HepG2 (cell line): ENCODE data around the gene CDC37L1. TPM values are rescaled to one million over a fixed set of nuclear protein-coding genes. Genes with fewer than 3 reads are reported as not detected.

Experiments used
- CEBPZ ChIP-seq: IDR thresholded peaks from 2 replicates; pipeline ENCODE4 v1.6.1; 2012; ENCODE audit warnings: low read length, improper control_type of control experiment
- ESRRA ChIP-seq: sonication (generic); formaldehyde crosslinking; IDR thresholded peaks from 2 replicates; pipeline ENCODE4 v1.5.1; 2020; ENCODE audit warnings: mild to moderate bottlenecking, low read depth, missing genetic modification reagents
- FOSL2 ChIP-seq: sonication (generic); formaldehyde crosslinking; IDR thresholded peaks from 2 replicates; pipeline ENCODE4 v1.4.0; 2020; ENCODE audit warnings: missing genetic modification reagents
- GABPB1 ChIP-seq: IDR thresholded peaks from 2 replicates; pipeline ENCODE4 v1.6.1; 2016; ENCODE audit warnings: mild to moderate bottlenecking, missing genetic modification reagents, moderate library complexity, missing compliant biosample characterization
- HCFC1 ChIP-seq: fragments of 150-350 bp; IDR thresholded peaks from 2 replicates; pipeline ENCODE4 v1.6.1; 2014; ENCODE audit warnings: low read depth, low read length
- HMGA1 ChIP-seq: sonication (generic); formaldehyde crosslinking; conservative IDR thresholded peaks from 2 replicates; pipeline ENCODE4 v1.4.0; 2020; ENCODE audit warnings: missing genetic modification reagents
- KDM3A ChIP-seq: IDR thresholded peaks from 2 replicates; pipeline ENCODE4 v1.6.1; 2018; ENCODE audit warnings: low read depth, missing compliant biosample characterization
- SOX13 ChIP-seq, 3 experiments: fragments of 450-650 bp in 1 of 3; sonication (generic) in 1 of 3; formaldehyde crosslinking in 1 of 3; IDR thresholded peaks in 2 of 3; conservative IDR thresholded peaks in 1 of 3; 2 replicates each; pipeline versions ENCODE4 v1.5.0 to v1.6.1; 2016 to 2020; ENCODE audit warnings: antibody characterized with exemption in 1 of 3, mild to moderate bottlenecking in 1 of 3, missing compliant biosample characterization in 1 of 3, missing genetic modification reagents in 1 of 3, moderate library complexity in 1 of 3
- SYNCRIP ChIP-seq: fragments of 200-400 bp; formaldehyde crosslinking; IDR thresholded peaks from 2 replicates; pipeline ENCODE4 v1.6.1; 2018; ENCODE audit warnings: mild to moderate bottlenecking, low read depth, low read length; ENCODE audit not compliant: insufficient read depth
- TMF1 ChIP-seq: sonication (generic); formaldehyde crosslinking; IDR thresholded peaks from 2 replicates; pipeline ENCODE4 v1.8.1; 2022; ENCODE audit warnings: low read depth, missing genetic modification reagents
- ZBTB7B ChIP-seq: sonication (generic); formaldehyde crosslinking; IDR thresholded peaks from 2 replicates; pipeline ENCODE4 v1.4.0; 2020; ENCODE audit warnings: missing genetic modification reagents
- ZNF138 ChIP-seq: sonication (generic); formaldehyde crosslinking; IDR thresholded peaks from 2 replicates; pipeline ENCODE4 v1.5.0; 2020; ENCODE audit warnings: mild to moderate bottlenecking, low read depth, missing genetic modification reagents
- ZNF589 ChIP-seq: sonication (generic); formaldehyde crosslinking; conservative IDR thresholded peaks from 2 replicates; pipeline ENCODE4 v1.8.0; 2022; ENCODE audit warnings: mild to moderate bottlenecking, moderate library complexity, missing genetic modification reagents
- ZNF597 ChIP-seq: sonication (generic); formaldehyde crosslinking; IDR thresholded peaks from 2 replicates; pipeline ENCODE4 v1.5.0; 2020; ENCODE audit warnings: missing genetic modification reagents
- ZNF670 ChIP-seq: sonication (generic); formaldehyde crosslinking; IDR thresholded peaks from 2 replicates; pipeline ENCODE4 v1.8.0; 2022; ENCODE audit warnings: mild to moderate bottlenecking, missing genetic modification reagents, borderline replicate concordance
- ZNF703 ChIP-seq: sonication (generic); formaldehyde crosslinking; IDR thresholded peaks from 2 replicates; pipeline ENCODE4 v1.5.1; 2020; ENCODE audit warnings: missing genetic modification reagents, mild to moderate bottlenecking, moderate library complexity, borderline replicate concordance
- ZSCAN9 ChIP-seq: IDR thresholded peaks from 2 replicates; pipeline ENCODE4 v1.6.1; 2016; ENCODE audit warnings: borderline replicate concordance
- polyA plus RNA-seq, 8 experiments: library from polyadenylated mRNA; depleted of rRNA in 3 of 8; stranded (reverse) in 7 of 8; unstranded in 1 of 8; fragments of >200 nt; fragmentation: Illumina TruSeq in 4 of 8; extraction: Trizol in 4 of 8; gene quantifications; 2 replicates each; pipeline versions ENCODE4 v1.2.1 to v1.2.3, GENCODE V29; 2011 to 2016; ENCODE audit warnings: low read depth in 4 of 8, missing spikeins in 1 of 8, mixed read lengths in 1 of 8; ENCODE audit not compliant: insufficient read depth in 1 of 8
- total RNA-seq, 5 experiments: library from RNA; depleted of rRNA; stranded (reverse); fragments of >200 nt; fragmentation: Illumina TruSeq; extraction: Trizol; gene quantifications; 2 replicates each; pipeline ENCODE4 v1.2.3, GENCODE V29; 2016; ENCODE audit warnings: low read depth in 1 of 5
- TF ChIP-seq, protein P1 (sequence below): sonication (generic); formaldehyde crosslinking; IDR thresholded peaks from 2 replicates; pipeline ENCODE4 v1.4.0; 2020; ENCODE audit warnings: mild to moderate bottlenecking, missing genetic modification reagents
- TF ChIP-seq, protein P2 (sequence below): sonication (generic); formaldehyde crosslinking; IDR thresholded peaks from 2 replicates; pipeline ENCODE4; 2020; ENCODE audit warnings: missing genetic modification reagents, mild to moderate bottlenecking, borderline replicate concordance
- TF ChIP-seq, protein P3 (sequence below): sonication (generic); formaldehyde crosslinking; IDR thresholded peaks from 2 replicates; pipeline ENCODE4 v1.4.0; 2020; ENCODE audit warnings: missing genetic modification reagents

Gene CDC37L1
- total and polyA plus RNA-seq, 2 of the 13 experiments (the other 11 are each of a cell fraction or from before 2014, with no cell fraction given) = 5.5 to 17.0 TPM

DNA sequence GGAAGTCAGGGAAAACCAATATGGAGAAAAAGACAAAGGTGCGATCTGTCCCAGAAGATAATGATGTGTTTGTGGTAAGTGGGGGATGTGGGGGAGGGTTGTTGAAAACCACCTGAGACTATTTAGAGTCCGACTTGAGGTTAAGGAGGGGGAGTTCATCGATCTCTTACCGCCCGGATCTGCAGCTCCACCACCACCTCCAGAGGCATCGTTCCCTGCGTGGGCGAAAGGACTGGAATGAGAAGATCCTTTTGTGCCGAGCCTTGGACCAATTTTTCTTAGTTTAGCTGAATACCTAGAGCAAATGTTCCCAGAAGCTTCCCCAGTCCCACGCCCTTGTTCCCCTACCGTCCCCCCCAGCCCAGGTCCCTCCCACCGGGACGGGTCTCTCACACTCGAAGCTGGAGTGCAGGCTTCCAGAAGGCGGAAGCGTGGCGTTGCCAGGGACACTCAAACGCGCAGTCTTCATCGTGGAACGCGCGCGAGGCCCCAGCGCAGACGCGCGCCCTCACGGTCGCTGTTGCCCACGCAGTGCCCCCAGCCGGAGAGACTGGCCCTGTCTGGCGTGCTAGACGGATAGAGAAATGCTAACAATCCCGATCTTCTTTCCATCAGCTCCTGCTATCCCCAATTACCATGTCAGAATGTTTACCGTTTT, 13.2 kb upstream of the CDC37L1 start, which contains the start of gene SPATA6L (continued):
- TF ChIP-seq HMGA1 = no peak
- TF ChIP-seq, protein P1, sequence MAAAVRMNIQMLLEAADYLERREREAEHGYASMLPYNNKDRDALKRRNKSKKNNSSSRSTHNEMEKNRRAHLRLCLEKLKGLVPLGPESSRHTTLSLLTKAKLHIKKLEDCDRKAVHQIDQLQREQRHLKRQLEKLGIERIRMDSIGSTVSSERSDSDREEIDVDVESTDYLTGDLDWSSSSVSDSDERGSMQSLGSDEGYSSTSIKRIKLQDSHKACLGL = no peak
- TF ChIP-seq ZNF703 (CRISPR knock-in tag) = no peak
- no peak for TF ChIP-seq CEBPZ
- TF ChIP-seq ESRRA (CRISPR knock-in tag) = no peak
- no peak for TF ChIP-seq KDM3A
- TF ChIP-seq ZNF589 (CRISPR knock-in tag) = no peak
- TF ChIP-seq, protein P2, sequence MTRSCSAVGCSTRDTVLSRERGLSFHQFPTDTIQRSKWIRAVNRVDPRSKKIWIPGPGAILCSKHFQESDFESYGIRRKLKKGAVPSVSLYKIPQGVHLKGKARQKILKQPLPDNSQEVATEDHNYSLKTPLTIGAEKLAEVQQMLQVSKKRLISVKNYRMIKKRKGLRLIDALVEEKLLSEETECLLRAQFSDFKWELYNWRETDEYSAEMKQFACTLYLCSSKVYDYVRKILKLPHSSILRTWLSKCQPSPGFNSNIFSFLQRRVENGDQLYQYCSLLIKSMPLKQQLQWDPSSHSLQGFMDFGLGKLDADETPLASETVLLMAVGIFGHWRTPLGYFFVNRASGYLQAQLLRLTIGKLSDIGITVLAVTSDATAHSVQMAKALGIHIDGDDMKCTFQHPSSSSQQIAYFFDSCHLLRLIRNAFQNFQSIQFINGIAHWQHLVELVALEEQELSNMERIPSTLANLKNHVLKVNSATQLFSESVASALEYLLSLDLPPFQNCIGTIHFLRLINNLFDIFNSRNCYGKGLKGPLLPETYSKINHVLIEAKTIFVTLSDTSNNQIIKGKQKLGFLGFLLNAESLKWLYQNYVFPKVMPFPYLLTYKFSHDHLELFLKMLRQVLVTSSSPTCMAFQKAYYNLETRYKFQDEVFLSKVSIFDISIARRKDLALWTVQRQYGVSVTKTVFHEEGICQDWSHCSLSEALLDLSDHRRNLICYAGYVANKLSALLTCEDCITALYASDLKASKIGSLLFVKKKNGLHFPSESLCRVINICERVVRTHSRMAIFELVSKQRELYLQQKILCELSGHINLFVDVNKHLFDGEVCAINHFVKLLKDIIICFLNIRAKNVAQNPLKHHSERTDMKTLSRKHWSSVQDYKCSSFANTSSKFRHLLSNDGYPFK (CRISPR knock-in tag) = peak; percentile 32; the same call in 1 of the 2 replicates
- no peak for TF ChIP-seq TMF1 (CRISPR knock-in tag)
- TF ChIP-seq, protein P3, sequence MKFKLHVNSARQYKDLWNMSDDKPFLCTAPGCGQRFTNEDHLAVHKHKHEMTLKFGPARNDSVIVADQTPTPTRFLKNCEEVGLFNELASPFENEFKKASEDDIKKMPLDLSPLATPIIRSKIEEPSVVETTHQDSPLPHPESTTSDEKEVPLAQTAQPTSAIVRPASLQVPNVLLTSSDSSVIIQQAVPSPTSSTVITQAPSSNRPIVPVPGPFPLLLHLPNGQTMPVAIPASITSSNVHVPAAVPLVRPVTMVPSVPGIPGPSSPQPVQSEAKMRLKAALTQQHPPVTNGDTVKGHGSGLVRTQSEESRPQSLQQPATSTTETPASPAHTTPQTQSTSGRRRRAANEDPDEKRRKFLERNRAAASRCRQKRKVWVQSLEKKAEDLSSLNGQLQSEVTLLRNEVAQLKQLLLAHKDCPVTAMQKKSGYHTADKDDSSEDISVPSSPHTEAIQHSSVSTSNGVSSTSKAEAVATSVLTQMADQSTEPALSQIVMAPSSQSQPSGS = 0 out of 2 replicates have a peak, but pooled peaks have one; percentile 17
- peak; percentile 36; the same call in 1 of the 2 replicates for TF ChIP-seq FOSL2 (CRISPR knock-in tag)
- no peak for TF ChIP-seq ZSCAN9 (CRISPR knock-in tag)
- no peak for TF ChIP-seq ZNF138 (CRISPR knock-in tag)
- peak; percentile 73 for TF ChIP-seq GABPB1
- TF ChIP-seq ZNF670 (CRISPR knock-in tag) = no peak
- no peak for TF ChIP-seq SOX13 (IDR thresholded peaks at IDR 0.05)
- TF ChIP-seq SOX13 (CRISPR knock-in tag; conservative IDR thresholded peaks at IDR 0.05 in 1 of 2, IDR thresholded peaks at IDR 0.05 in 1 of 2) = 0 out of 4 replicates have a peak, but pooled peaks of 1 of the 2 experiments have one; percentile 18
- no peak for TF ChIP-seq ZNF597 (CRISPR knock-in tag)
- no peak for TF ChIP-seq SYNCRIP
- peak; percentile 67; the same call in 1 of the 2 replicates for TF ChIP-seq ZBTB7B (CRISPR knock-in tag)
- TF ChIP-seq HCFC1 = no peak
